NCI-H524 treated with DMSO at 0.1 percent for 48 hours (cell line): ENCODE results near the gene CACTIN.
"Not testable (repeated sequence)": the region's sequence is repeated elsewhere in the genome, so short reads cannot be mapped to it uniquely, and the experiment has no call there.

ENCODE experiments used
- DNase-seq: peaks from one replicate; lab custom pipeline; 2025; lab: John Stamatoyannopoulos, UW

The CACTIN gene

DNA sequence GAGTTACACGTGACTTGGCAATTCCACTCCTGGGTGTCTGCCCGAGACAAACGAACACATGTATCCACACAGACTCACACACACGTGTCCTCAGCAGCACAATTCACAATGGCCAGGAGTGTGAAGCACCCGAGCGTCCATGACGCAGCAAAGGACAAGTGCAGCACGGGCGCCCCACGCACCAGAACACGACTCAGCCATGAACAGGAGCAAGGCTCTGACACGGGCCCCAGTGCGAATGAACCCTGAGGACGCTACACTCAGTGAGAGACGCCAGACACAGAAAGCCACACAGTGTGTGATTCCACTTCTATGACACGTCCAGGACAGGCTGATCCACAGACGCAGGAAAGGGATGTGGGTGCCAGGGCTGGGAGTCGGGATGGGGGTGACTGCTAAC lies 37.2 kb upstream of the CACTIN start:
- no peak for DNase-seq

DNA sequence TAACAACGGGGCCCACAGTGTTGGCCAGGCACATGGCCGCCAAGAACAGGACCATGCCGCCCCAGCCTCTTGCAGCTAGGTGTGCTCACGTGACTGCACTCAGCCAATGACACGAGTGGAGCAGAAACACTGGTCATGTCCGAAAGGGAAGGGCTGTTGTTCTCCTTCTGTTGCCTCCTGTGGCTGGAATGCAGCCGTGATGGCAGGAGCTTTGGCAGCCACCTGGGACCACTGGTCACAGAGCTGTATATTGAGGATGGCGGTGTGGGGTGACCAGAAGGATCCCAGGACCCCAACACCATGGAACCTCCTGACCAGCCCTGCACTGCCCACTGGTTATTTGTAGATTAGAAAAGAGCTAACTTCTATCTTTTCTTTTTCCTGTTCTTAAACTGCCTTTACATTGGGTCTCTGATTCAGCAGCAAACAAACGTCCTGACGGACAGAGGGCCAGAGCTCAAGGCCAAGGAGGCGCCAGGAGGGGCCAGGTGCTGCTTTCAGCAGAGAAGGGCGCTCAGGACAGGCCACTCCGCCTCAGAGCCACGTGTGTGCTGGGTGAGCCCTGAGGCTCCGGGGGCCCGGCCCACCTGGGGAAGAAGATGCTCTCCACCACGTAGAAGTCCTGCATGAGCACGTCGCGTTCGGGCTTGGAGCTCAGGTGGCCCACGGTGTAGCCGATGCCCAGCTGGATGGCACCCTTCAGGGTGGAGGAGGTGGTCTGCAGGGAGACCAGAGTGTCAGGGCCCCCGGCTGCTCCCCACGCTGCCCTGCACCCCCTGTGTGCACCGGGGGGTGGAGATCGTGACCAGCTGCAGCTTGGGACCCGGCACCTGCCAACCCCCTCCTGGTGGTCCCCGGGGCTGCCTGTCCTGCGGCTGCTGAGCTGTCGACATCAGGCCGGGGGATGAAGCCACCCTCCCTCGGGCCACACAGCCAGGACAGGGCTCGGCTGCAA lies 35.0 kb upstream of the CACTIN start:
- DNase-seq, result no peak

DNA sequence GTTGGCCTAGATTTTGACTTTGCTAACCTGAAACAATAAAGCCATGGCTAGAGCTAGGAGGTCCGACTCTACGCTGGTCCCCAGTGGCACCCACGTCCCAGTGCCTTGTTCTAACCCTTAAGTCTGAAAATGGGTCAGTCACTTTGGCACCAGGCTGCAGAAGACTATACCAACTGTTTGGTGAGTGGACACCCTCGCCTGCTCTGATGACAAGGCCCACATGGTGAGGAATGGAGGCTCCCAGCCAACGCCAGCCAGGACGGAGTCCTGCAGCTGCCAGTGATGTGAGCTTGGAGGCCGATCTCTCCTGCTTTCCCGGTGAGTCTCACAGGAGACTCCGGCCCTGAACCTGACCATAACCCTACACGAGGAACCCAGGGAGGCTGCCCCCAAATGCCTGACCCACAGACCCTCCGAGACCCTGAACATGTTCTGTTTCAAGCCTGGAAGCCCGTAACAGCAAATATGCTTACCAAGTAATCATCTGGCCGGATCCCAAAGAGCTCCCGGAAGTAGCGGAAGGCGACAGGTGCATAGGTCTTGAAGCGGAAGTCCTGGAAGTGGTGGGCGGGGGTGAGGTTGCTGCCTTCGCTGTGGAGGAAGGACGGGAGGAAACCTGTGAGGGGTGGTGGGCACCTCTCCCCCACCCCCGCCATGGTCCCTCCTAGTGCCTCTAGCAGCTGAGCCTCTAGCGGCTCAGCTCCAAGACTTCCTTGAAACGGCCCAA lies 34.1 kb upstream of the CACTIN start:
- DNase-seq, result no peak

DNA sequence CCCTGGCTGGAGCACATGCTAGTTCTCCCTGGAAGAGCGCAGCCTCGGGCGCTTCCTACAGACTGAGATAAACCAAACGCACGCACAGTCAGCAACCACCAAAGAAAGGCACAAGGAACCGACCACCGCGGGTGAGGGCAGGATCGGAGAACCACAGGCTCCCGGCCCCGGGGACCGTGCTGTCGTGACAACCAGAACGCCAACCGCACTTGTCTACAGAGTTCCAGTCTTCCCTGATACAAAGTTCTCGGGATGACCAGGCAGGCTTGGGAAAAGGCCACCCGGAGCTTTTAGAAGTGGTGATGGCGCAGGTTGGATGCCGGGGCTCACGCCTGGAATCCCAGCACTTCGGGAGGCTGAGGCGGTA lies 33.1 kb upstream of the CACTIN start:
- no peak for DNase-seq

DNA sequence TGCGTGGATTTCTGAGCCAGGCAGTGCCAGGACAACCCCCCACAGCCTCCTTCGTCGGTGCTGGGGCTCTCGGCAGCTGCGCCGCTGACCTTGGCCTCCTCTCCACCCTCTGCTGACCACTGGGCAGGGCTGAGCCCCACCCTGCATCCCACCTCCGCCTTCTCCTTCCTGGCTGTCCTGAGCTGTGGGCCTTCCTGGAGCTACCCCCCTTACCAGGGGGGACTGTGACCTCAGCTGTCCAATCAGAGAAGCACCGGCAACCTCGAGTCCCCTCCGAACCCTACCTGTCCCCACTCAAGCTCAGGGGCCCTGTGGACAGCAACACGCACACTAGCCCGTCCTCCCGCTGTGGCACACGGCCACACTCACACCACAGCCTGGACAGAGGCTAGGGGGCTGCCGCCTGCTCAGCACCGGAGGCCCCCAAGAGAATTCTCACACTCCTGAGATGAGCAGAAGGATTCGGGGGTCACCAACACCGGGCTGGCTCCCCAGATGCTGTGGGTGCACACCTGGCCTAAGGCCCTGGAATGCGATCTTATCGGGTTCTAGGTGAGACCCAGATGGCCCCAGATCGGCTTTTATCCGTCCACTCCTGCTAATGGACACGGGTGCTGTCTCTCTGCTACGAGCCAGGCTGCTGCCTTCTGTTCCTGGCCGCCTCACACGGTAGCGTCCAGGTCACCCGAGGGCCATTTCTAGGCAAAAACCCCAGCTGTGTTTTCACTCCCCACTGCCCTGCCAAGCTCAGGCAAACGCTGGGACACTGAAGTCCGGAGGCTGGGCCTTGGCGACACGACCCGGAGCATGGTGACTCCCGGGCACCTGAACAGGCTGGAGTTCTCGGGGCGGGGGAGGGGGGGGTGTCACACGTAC lies 32.5 kb upstream of the CACTIN start:
- DNase-seq, result no peak

DNA sequence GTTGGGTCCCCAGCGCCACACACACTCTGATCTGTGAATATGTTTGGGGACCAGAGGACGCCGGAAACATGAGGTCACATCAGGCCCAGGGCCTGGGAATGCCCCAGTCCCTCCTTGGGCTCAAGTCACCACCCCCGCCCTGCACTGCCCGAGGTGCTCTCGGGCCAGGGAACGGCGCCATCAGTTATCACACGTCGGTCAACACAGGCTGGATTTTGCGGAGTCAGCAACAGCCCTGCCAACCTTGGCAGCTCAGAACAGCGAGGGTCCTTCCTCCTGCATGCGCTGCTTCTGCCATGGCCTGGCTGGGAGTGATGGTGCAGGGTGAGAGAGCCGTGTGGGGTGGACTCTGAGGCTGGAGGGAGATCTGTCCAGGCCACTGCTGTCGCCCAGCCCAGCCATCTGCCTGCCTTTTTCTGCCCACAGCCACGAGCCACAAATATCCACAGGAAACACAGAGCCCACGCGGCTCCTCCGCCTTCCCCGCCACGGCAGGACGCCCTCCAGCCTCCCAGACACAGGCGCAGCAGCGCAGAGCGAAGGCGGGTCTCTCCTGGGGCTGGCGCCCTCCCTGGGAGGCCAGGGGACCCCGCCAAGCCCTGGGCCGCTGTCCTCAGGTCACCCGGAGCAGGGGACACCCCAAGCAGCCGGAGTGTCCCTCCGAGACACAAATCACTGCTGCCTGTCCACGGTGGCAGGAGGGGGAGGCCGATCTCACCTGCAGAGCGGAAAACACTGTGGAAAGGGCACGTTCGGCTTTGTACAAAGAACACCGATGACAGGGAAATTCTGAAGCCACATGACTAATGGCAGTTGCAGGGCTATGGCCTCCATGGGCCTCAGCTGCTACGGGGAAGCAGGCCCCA lies 31.6 kb upstream of the CACTIN start:
- no peak for DNase-seq

DNA sequence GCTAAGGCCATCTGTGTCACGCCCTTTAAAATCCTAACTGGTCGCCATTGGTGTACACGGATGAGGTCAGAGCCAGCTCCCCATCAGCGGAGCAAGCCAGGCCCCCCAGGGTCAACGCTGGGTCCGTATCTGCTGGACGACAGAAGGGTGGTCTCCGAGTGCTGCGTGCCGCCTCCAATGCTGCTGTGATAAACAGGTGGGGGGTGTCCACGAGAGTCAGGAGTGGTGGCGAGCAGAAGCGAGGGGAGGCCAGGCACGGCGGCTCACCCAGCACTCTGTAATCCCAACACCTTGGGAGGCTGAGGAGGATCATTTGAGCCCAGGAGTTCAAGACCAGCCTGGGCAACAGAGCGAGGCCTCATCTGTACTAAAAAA lies 30.8 kb upstream of the CACTIN start:
- no peak for DNase-seq

DNA sequence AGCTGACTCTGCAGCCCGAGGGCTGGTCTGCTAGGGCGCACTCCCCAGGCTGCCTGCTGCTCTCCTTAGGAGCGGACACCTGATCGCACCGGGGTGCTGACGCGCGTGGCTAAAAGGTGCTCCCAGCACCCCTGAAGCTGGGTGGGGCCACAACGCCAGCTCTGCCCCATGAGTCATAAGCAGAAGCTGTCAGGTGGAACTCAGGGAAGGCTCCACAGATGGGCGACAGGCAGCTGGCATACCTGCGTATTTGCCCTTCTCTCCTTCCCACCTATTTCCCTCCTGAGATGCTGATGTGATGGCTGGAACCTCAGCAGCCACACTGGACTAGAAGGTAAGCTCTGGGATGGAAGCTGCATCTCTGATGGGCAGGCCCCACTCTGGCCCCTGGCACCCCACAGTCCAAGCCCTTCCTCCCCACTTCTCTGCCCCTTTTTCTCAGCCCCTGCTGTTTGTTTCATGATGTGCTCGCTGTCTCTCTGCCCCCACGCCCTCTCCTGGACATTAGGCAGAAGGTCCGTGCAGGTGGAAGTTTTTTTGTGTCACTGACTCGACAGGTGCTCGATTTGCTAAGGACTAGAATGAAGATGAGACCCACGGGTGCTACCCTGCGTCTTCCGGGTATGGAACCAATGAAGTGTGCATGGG lies 30.3 kb upstream of the CACTIN start:
- no peak for DNase-seq

DNA sequence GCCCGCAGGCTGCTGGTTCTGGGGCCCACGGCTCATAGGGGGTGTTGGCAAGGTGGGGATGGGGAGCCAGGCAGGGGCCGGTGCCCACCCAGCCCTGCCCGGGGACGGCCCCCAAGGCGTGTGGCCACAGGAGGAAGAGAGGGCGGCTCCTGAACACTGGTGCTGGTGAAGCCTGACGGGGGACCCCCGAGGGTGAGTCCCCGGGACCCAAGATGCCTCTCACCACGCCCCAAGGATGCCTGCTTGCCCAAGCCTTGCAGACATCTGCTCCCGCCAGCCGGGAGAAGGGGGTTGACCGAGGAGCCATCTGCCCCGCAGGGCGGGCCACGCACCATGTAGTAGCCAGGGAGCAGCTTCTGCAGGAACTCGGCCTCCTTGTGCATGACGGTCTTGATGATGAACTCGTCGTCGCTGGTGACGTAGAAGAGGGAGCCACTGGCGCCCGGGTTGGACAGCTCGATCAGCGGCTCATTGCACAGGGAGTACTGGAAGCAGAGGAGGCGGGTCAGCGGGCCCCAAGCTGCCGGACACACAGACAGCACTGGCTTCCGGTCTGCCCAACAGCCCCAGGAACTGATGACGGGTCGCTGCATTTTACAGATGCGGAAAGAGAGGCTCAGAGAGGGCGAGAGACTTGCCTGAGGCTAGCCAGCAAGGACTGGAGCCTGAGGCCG lies 29.6 kb upstream of the CACTIN start:
- DNase-seq, result peak; percentile 97

DNA sequence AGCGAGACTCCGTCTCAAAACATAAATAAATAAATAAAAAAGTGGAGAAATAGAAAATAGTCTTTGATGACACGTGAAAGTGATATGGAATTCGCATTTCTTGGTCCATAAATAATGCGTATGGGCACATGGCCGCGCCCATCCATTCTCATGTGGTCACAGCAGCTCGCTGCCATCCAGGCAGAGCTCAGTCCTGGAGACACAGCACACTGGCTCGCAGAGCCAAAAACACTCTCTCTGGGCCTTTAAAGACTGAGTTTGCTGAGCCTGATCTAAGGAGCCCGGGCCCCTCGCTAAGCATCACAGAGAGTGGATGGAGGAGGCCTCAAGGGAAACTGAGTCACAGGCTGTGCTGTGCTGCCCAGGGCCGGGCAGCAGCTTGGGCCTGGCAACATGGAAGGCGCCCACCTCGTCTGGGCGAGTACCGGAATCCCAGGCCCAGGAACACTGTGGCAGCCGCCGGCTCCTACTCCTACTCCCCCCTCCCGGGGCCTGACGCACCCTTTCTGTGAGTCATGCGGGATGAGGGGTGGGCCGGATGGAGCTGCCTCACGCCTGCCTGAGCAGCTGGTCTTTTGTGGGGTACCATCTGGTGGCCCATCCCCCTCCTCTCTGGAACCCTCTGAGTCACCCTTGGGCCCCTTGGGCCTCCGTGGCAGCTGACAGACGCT lies 28.9 kb upstream of the CACTIN start:
- DNase-seq, result peak; percentile 94

DNA sequence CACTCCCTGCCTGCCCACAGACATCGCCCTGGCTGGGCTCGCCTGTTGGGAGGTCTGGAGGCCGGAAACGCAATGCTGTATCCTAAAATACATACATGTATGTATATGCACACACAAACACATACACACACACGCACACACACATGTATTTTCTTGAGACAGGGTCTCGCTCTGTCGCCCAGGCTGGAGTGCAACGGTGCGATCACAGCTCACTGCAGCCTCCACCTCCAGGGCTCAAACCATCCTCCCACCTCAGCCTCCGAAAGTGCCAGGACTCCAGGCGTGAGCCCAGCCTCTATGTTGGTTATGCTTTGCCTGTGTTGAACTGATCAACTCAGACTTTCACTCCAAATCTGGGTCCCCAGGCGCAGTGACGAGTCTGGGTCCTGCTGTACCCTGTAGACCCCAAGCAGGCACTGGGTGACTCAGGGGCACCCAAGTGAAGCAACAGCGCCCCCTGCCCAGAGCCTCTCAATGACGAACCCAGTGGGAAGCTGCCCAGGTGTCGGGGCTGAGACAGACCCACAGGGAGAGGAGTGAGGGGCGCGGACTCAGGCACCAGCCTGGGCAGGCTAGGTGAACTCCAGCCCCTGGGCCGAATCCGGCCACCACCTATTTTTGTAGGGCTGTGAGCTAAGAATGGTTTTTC lies 27.4 kb upstream of the CACTIN start:
- no peak for DNase-seq

DNA sequence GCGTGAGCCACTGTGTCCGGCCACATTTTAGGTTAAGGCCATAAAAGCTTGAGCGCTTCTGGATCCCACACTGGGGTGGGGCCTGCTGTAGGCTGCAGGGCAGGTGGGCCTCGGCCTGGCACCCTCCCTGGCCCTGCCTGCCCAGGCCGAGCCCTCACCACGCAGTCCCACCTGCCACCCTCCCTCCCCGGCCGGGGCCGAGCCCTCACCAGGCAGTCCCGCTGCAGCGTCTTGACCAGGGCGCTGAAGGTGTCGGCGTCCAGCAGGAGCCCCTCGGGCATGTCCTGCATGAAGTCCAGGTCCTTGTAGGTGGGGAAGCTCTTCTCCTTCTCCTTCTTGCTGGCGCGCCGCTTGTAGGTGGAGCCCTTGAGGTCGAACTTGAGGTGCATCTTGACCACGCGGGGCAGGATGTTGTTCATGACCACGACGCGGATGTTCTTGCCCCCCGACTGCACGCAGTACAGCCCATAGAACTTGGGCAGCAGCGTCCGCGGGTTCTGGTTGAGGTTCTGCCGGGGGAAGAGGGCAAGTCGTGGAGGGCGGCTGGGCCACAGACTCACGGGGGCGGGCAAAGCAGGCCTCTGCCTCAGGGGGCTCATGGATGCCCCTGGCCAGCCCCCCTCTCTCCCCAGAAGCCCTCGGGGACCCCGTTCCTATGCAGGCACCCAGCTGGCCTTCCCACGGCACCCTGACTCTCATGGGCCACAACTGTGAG lies 26.6 kb upstream of the CACTIN start:
- DNase-seq, result no peak

DNA sequence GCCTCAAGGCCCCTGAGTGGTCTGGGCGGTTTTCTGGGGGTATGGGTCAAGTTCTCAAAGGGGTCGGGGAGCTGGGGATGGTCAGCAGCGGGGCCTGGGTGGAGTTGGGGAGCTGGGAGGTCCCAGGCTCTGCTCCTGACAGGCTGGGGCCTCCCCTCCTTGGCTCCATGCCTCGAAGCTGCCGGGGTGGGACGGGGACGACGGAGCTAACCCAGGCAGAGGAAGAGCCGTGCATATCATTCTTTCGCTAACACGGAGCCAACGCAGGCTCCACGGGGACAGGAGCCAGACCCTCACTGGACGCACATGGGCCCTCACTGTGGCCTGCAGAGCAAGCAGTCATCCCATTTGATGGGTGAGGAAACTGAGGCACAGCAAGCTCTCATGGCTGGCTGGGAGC lies 25.8 kb upstream of the CACTIN start:
- no peak for DNase-seq

DNA sequence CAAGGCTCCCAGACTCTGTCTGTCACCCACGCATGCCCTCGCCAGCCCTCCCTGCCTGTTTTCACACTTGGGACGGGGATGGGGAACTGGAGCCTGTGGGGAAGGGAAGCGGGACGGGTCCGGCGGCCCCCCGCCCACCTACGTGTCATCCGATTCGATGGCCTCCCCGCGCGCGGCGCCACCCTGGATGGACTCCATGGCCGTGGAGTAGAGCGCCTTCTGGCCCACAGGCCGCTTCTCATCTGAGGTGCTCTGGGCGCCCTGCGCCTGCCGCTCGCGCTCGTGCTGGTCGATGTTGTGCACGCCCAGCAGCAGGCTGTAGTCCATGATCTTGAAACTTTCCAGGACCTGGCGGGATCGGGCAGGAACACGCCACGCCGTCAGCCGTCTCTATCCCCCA lies 25.1 kb upstream of the CACTIN start:
- DNase-seq, result no peak

DNA sequence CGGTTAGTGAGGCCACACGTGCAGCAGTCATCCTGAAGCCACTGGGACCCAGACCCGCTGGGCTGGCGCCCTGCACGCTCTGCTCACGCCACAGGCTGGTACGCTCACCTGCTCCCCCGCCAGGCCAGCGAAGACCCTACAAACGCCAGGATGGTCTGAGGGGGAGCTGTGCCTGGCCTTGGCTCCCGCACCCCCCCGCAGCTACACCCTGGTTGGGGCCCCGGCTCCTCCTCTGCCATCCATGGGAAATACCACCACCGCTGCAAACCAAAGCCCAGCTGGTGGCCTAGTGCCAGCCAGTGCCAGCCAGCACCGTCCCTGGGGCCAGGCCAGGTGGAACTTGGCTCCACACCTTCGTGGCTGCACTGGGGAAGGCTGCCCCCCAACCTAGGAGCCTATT lies 23.3 kb upstream of the CACTIN start:
- no peak for DNase-seq

DNA sequence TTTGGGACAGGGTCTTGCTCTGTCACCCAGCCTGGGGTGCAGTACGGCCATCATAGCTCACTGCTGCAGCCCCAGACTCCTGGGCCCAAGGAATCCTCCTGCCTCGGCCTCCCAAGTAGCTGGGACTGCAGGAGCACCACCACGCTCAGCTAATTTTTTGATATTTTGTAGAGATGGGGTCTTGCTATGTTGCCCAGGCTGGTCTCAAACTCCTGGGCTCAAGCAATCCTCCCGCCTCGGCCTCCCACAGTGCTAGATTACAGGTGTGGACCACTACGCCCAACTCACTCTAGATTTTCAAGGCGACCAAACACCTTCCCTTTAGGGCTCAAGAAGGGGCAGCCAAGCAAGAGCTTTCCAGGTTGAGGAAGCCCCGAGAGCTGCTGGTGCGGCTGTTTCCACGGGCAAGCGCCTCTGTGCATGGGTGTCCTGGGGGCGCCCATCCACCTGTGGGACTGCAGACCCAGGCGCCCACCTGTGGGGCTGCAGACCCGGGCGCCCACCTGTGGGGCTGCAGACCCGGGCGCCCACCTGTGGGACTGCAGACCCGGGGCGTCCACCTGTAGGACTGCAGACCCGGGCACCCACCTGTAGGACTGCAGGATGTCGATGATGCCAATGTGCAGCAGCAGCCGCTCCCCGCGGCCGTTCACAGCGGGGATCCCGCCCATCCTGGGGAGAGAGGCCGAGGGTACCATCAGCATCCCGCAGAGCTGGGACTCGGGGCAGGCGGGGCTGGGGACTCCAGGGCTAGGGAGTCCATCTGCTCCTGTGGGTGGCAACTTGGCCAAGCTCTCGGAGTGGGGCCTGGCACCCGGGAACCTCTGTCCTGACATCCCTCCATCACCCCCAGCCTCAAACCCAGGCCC lies 21.7 kb upstream of the CACTIN start:
- no peak for DNase-seq

DNA sequence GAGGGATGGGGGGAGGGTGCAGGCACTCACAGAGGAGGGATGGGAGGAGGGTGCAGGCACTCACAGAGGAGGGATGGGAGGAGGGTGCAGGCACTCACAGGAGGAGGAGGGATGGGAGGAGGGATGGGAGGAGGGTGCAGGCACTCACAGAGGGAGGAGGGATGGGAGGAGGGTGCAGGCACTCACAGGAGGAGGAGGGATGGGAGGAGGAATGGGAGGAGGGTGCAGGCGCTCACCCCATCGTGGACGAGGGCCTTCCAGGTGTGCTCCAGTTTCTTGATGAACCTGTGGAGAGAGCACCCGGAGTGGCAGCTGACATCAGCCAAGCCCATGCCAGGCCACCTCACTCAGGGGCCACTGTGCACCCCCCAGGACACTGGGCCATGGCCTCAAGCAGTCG lies 20.5 kb upstream of the CACTIN start:
- DNase-seq, result not testable (repeated sequence)
